K562 (cell line): Measurements from ENCODE around the gene IRF4.

Source experiments
- ATF2 ChIP-seq: sonication (generic); formaldehyde crosslinking; IDR thresholded peaks from 2 replicates; pipeline ENCODE4 v1.8.1; 2022; ENCODE audit warnings: missing genetic modification reagents
- CBX5 ChIP-seq: IDR thresholded peaks from 2 replicates; pipeline ENCODE4 v1.6.1; 2014; ENCODE audit warnings: low read depth, borderline replicate concordance
- CTCF ChIP-seq, 3 experiments: IDR thresholded peaks in 2 of 3; conservative IDR thresholded peaks in 1 of 3; 2 replicates each; pipeline ENCODE4 v1.5.1; 2011 to 2012; ENCODE audit warnings: low read length in 3 of 3, mild to moderate bottlenecking in 3 of 3, control low read depth in 2 of 3, improper control_type of control experiment in 1 of 3, inconsistent platforms in 1 of 3, low read depth in 1 of 3, mixed read lengths in 1 of 3, moderate library complexity in 1 of 3; ENCODE audit not compliant: insufficient read depth in 2 of 3
- FOXM1 ChIP-seq, 2 experiments: fragments of 450-650 bp in 1 of 2; sonication (generic) in 1 of 2; formaldehyde crosslinking in 1 of 2; IDR thresholded peaks; 2 replicates each; pipeline versions ENCODE4 v1.6.1 to v1.9.0; 2017 to 2022; ENCODE audit warnings: low read depth in 2 of 2, mild to moderate bottlenecking in 2 of 2, missing genetic modification reagents in 1 of 2, moderate library complexity in 1 of 2
- KDM5B ChIP-seq: fragments of 200-600 bp; sonication (generic); IDR thresholded peaks from 2 replicates; pipeline ENCODE4 v1.6.1; 2012; ENCODE audit warnings: low read depth, mild to moderate bottlenecking, moderate library complexity, low read length, control low read depth, inconsistent platforms; ENCODE audit not compliant: insufficient replicate concordance
- MTA2 ChIP-seq: fragments of 450-650 bp; IDR thresholded peaks from 2 replicates; pipeline ENCODE4 v1.6.1; 2016; ENCODE audit warnings: low read depth
- NFE2 ChIP-seq: IDR thresholded peaks from 2 replicates; pipeline ENCODE4 v1.6.1; 2014; ENCODE audit warnings: antibody characterized with exemption, low read depth
- PHB ChIP-seq: fragments of 250-450 bp; sonication (Bioruptor Pico); IDR thresholded peaks from 2 replicates; pipeline ENCODE4 v1.5.0; 2021
- SPI1 ChIP-seq: IDR thresholded peaks from 2 replicates; pipeline ENCODE4 v1.6.1; 2011; ENCODE audit warnings: low read depth, low read length, control low read depth, borderline replicate concordance
- ZNF668 ChIP-seq: fragments of 250-450 bp; sonication (Bioruptor Pico); IDR thresholded peaks from 2 replicates; pipeline ENCODE4 v1.8.0; 2022; ENCODE audit warnings: mild to moderate bottlenecking, inconsistent platforms

- TF ChIP-seq PHB (CRISPR knock-in tag) (no peak), CTCF (IDR thresholded peaks at IDR 0.05 in 2 of 3, conservative IDR thresholded peaks at IDR 0.05 in 1 of 3; ENCODE audit: insufficient read depth in 2 of 3, low read depth in 1 of 3, low read length in 3 of 3) (no peak), CBX5 (no peak), SPI1 (0 out of 2 replicates have a peak, but pooled peaks have one; percentile 14), MTA2 (no peak), KDM5B (no peak), ZNF668 (no peak), ATF2 (no peak), NFE2 (no peak), FOXM1 (IDR thresholded peaks at IDR 0.05; ENCODE audit: low read depth) (no peak), FOXM1 (CRISPR knock-in tag; IDR thresholded peaks at IDR 0.05; ENCODE audit: low read depth) (no peak)
Observed at GRCh38 chr6:352896-353470, 38.6 kb upstream of the IRF4 start.
